ENCODE data around the gene SH3PXD2A. TPM values are rescaled to one million over a fixed set of nuclear protein-coding genes. Genes with fewer than 3 reads are reported as not detected.

SH3PXD2A gene
- total RNA-seq: 1 to 10 TPM; 7.7 to 8.0 TPM
- 0.48 TPM for polyA plus RNA-seq

DNA sequence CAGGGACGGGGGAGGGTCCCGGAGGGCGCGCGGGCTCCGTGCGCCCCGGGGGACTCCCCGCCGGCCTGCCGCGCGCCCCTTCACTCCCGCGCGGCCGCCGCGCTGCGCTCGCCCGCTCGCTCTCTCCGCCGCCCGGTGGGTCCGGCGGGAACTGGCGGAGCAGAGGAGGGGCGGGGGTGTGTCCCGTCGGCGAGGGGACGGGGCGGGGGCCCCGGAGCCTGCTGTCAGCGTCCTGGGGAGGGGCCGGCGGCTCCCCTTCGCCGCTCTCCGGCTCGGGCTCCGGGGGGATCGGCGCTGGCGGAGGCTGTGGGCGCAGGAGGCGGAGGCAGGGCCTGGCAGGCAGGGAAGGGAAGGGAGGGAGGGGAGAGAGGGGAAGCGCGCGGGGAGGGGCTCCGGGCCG lies at the start of gene SH3PXD2A:
TSS of gene SH3PXD2A (minus strand) at position 153 of the 400 bp plus-strand sequence. CDS start 310 bp downstream, outside the sequence.
- Mint-ChIP-seq H3K27ac (peak within 1 kb of the TSS in 1 of 8 donors; percentile 61), H3K27me3 (peaks cover 32 to 52% of the 10 kb centered on the region in 2 donors), H3K4me3 (peak within 1 kb of the TSS; percentile 67 to 84 (median 82))

DNA sequence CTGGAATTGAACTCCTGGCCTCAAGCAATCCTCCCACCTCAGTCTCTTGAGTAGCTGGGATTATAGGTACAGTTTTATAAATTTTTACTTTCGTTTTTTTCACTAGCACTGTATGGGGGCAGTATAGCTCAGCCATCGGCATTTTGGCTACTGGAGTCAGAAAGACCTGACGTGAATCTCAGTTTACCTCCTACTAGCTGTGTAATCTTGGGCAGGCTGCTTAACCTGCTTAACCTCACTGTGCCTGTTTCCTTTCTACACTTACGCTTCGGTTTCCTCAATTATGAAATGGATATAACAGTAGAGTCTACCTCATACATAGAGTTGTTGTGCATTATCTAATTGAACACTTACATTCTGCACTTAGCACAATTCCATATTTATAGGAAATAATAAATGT lies 45.9 kb upstream of the SH3PXD2A start:
- Histone ChIP-seq H3K4me1 (ENCODE audit: insufficient read depth, low read length) (peaks cover 29% of the 10 kb centered on the region), H3K9me3 (ENCODE audit: low read length) (no peaks in the 10 kb centered on the region), H3K4me3 (ENCODE audit: low read length) (no peak overlapping the region), H3K27me3 (ENCODE audit: insufficient read depth, low read length, poor library complexity, severe bottlenecking) (no peaks in the 10 kb centered on the region), H3K36me3 (ENCODE audit: insufficient read depth, low read length) (peaks cover 37% of the 10 kb centered on the region), H3K27ac (ENCODE audit: low read depth, low read length) (no peak overlapping the region)
- peak in 1 of 5 donors; percentile 25 for DNase-seq
- ChIA-PET POLR2A (interaction anchor here (0.6 kb wide), 2 partner anchors 80 to 219 kb away, joined by 3 to 4 read pairs; no protein-coding TSS in a partner anchor), CTCF (interaction anchor here (0.8 to 1.6 kb wide), 9 partner anchors 9 to 373 kb away, joined by 3 to 8 read pairs (median 3); partner anchors contain the start of gene SFR1)
- Mint-ChIP-seq H3K27me3 (peaks cover 0 to under 1% of the 10 kb centered on the region in 2 donors), H3K4me1 (peaks cover 50 to 64% (median 51%) of the 10 kb centered on the region in 3 donors), H3K27ac (peak overlapping the region; percentile 72 to 89 (median 80)), H3K4me3 (peak overlapping the region in 6 of 7 donors; percentile 13 to 87 (median 70)), H3K36me3 (peaks cover 21 to 81% (median 29%) of the 10 kb centered on the region in 3 donors), H3K9me3 (no peaks in the 10 kb centered on the region)

More for the DNA sequence above, at the start of gene SH3PXD2A:
- Histone ChIP-seq H3K27ac (ENCODE audit: low read depth, low read length) (no peak within 1 kb of the TSS), H3K27me3 (ENCODE audit: insufficient read depth, low read length, poor library complexity, severe bottlenecking) (peaks cover 17% of the 10 kb centered on the region), H3K4me3 (ENCODE audit: low read length) (no peak within 1 kb of the TSS), H3K36me3 (ENCODE audit: insufficient read depth, low read length) (no peaks in the 10 kb centered on the region), H3K9me3 (ENCODE audit: low read length) (no peaks in the 10 kb centered on the region), H3K4me1 (ENCODE audit: insufficient read depth, low read length) (peaks cover 12% of the 10 kb centered on the region)
- Mint-ChIP-seq H3K4me1 (peaks cover 12 to 17% (median 16%) of the 10 kb centered on the region in 3 donors), H3K36me3 (peaks cover 0 to 9% (median 0%) of the 10 kb centered on the region in 3 donors), H3K9me3 (no peaks in the 10 kb centered on the region)
- POLR2A ChIA-PET: no interaction called here
- no peak for DNase-seq
- CTCF ChIA-PET: interaction anchor here (1.0 to 6.8 kb wide), 2 partner anchors 143 to 232 kb away, joined by 3 to 71 read pairs; no protein-coding TSS in a partner anchor

DNA sequence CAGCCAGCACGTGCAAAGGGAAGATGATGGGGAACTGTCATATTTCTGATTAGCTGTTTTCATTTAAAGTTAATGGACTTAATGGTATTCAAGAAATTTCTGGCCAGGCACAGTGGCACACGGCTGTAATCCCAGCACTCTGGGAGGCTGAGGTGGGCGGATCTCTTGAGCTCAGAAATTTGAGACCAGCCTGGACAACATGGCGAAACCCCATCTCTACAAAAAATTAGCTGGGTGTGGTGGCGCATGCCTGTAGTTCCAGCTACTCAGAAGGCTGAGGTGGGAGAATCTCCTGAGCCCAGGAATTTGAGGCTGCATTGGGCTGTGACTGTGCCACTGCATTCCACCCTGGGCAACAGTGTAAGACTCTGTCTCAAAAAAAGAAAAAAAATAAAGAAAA lies 43.9 kb upstream of the SH3PXD2A start:
- no peaks in the 10 kb centered on the region for H3K27me3 ChIP-seq (ENCODE audit: insufficient read depth, low read length, poor library complexity, severe bottlenecking)
- Mint-ChIP-seq H3K4me3 (no peak overlapping the region), H3K36me3 (peaks cover 28 to 87% (median 33%) of the 10 kb centered on the region in 3 donors), H3K4me1 (peaks cover 53 to 66% (median 54%) of the 10 kb centered on the region in 3 donors), H3K27me3 (peaks cover 0 to 2% of the 10 kb centered on the region in 2 donors), H3K27ac (peak overlapping the region in 4 of 8 donors; percentile 54 to 74 (median 59)), H3K9me3 (no peaks in the 10 kb centered on the region)
- H3K9me3 ChIP-seq (ENCODE audit: low read length): no peaks in the 10 kb centered on the region
- ChIA-PET POLR2A (no interaction called here), CTCF (interaction anchor here (1.0 to 2.5 kb wide), 3 partner anchors 9 to 186 kb away, joined by 3 to 12 read pairs (median 5); no protein-coding TSS in a partner anchor)
- H3K36me3 ChIP-seq (ENCODE audit: insufficient read depth, low read length): peaks cover 48% of the 10 kb centered on the region
- H3K27ac ChIP-seq (ENCODE audit: low read depth, low read length): no peak overlapping the region
- H3K4me3 ChIP-seq (ENCODE audit: low read length): no peak overlapping the region
- no peak for DNase-seq
- peaks cover 30% of the 10 kb centered on the region for H3K4me1 ChIP-seq (ENCODE audit: insufficient read depth, low read length)

- POLR2A ChIA-PET: no interaction called here
- Mint-ChIP-seq H3K27me3 (peaks cover 0 to 2% of the 10 kb centered on the region in 2 donors), H3K4me1 (peaks cover 55 to 68% (median 55%) of the 10 kb centered on the region in 3 donors), H3K27ac (peak overlapping the region in 3 of 8 donors; percentile 23 to 54 (median 46)), H3K36me3 (peaks cover 20 to 89% (median 24%) of the 10 kb centered on the region in 3 donors), H3K4me3 (no peak overlapping the region), H3K9me3 (no peaks in the 10 kb centered on the region)
- Histone ChIP-seq H3K27ac (ENCODE audit: low read depth, low read length) (no peak overlapping the region), H3K9me3 (ENCODE audit: low read length) (no peaks in the 10 kb centered on the region), H3K4me3 (ENCODE audit: low read length) (no peak overlapping the region), H3K4me1 (ENCODE audit: insufficient read depth, low read length) (peaks cover 34% of the 10 kb centered on the region), H3K36me3 (ENCODE audit: insufficient read depth, low read length) (peaks cover 42% of the 10 kb centered on the region), H3K27me3 (ENCODE audit: insufficient read depth, low read length, poor library complexity, severe bottlenecking) (no peaks in the 10 kb centered on the region)
- CTCF ChIA-PET: no interaction called here
- no peak for DNase-seq
These were observed 41.9 kb upstream of the SH3PXD2A start for GRCh38 chr10:103897241-103897774.

DNA sequence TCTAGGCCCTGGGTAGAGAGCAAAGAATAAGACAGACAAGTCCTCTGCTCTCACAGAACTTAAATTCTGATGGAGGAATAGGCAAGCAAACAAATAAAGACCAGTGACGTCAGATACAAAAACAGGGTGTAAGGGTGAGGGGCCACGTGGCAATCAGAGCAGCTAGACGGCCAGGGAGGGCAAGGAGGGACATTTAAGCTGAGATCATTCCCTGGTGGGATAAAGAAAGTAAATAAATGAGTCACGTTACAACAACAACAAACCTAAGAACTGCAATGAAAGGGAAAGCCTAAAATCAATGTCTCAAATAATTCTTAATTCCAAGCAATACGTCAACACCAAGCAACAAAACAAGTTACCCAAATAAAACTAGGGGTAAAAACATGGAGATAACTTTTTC lies 40.8 kb upstream of the SH3PXD2A start:
- H3K36me3 Mint-ChIP-seq: peaks cover 21 to 94% (median 27%) of the 10 kb centered on the region in 3 donors
- H3K27ac ChIP-seq (ENCODE audit: low read depth, low read length): no peak overlapping the region

GRCh38 chr10:103895411-103896186 lies 40.2 kb upstream of the SH3PXD2A start:
- Histone ChIP-seq H3K4me1 (ENCODE audit: insufficient read depth, low read length) (peaks cover 21% of the 10 kb centered on the region), H3K4me3 (ENCODE audit: low read length) (no peak overlapping the region), H3K27ac (ENCODE audit: low read depth, low read length) (no peak overlapping the region), H3K9me3 (ENCODE audit: low read length) (no peaks in the 10 kb centered on the region), H3K36me3 (ENCODE audit: insufficient read depth, low read length) (peaks cover 50% of the 10 kb centered on the region), H3K27me3 (ENCODE audit: insufficient read depth, low read length, poor library complexity, severe bottlenecking) (no peaks in the 10 kb centered on the region)
- Mint-ChIP-seq H3K27me3 (peaks cover 0 to 2% of the 10 kb centered on the region in 2 donors), H3K4me3 (peak overlapping the region in 2 of 7 donors; percentile 38 to 39), H3K27ac (peak overlapping the region; percentile 75 to 98 (median 88)), H3K36me3 (peaks cover 25 to 94% (median 27%) of the 10 kb centered on the region in 3 donors), H3K9me3 (no peaks in the 10 kb centered on the region), H3K4me1 (peaks cover 41 to 65% (median 44%) of the 10 kb centered on the region in 3 donors)
- DNase-seq: no peak
- ChIA-PET CTCF (interaction anchor here (1.2 kb wide), 1 partner anchor 187 kb away, joined by 4 read pairs; no protein-coding TSS in a partner anchor), POLR2A (no interaction called here)

More for the DNA sequence above, 40.8 kb upstream of the SH3PXD2A start:
- Mint-ChIP-seq H3K27ac (peak overlapping the region; percentile 44 to 98 (median 86)), H3K9me3 (no peaks in the 10 kb centered on the region), H3K27me3 (peaks cover 0 to 2% of the 10 kb centered on the region in 2 donors), H3K4me1 (peaks cover 44 to 66% (median 48%) of the 10 kb centered on the region in 3 donors), H3K4me3 (no peak overlapping the region)
- no peak overlapping the region for H3K4me3 ChIP-seq (ENCODE audit: low read length)
- no peaks in the 10 kb centered on the region for H3K27me3 ChIP-seq (ENCODE audit: insufficient read depth, low read length, poor library complexity, severe bottlenecking)
- ChIA-PET POLR2A (no interaction called here), CTCF (no interaction called here)
- H3K9me3 ChIP-seq (ENCODE audit: low read length): no peaks in the 10 kb centered on the region
- H3K4me1 ChIP-seq (ENCODE audit: insufficient read depth, low read length): peaks cover 27% of the 10 kb centered on the region
- no peak for DNase-seq
- peaks cover 48% of the 10 kb centered on the region for H3K36me3 ChIP-seq (ENCODE audit: insufficient read depth, low read length)

DNA sequence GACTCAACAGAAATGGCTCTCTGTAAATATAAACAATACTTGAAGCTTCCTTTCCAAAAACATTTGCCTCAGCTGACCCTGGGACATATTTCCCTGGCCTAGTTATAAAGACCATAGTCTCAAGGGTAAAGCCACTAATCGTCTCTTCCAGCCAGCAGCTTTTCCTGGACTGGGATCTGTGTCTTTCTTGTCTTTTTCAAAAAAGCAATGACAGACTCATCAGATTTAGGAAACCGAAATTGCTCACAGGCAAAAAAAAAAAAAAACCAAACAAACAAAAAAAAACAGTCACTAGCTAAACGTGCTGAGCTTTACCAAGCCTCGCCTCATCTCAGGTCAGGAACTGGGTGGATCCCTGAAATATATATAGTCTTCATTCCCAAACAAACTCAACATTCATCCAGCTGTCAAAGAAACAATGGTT lies 39.1 kb upstream of the SH3PXD2A start:
- Mint-ChIP-seq H3K4me3 (peak overlapping the region in 5 of 7 donors; percentile 51 to 65 (median 58)), H3K36me3 (peaks cover 24 to 96% (median 25%) of the 10 kb centered on the region in 3 donors), H3K27ac (peak overlapping the region; percentile 59 to 98 (median 84)), H3K4me1 (peaks cover 44 to 67% (median 46%) of the 10 kb centered on the region in 3 donors), H3K27me3 (peaks cover 0 to 2% of the 10 kb centered on the region in 2 donors), H3K9me3 (no peaks in the 10 kb centered on the region)
- no peak for DNase-seq
- ChIA-PET POLR2A (interaction anchor here (0.6 to 0.9 kb wide), 2 partner anchors 25 to 1248 kb away, joined by 3 read pairs; no protein-coding TSS in a partner anchor), CTCF (interaction anchor here (1.2 kb wide), 2 partner anchors 100 to 188 kb away, joined by 3 to 4 read pairs; no protein-coding TSS in a partner anchor)
- Histone ChIP-seq H3K27me3 (ENCODE audit: insufficient read depth, low read length, poor library complexity, severe bottlenecking) (no peaks in the 10 kb centered on the region), H3K4me3 (ENCODE audit: low read length) (no peak overlapping the region), H3K4me1 (ENCODE audit: insufficient read depth, low read length) (peaks cover 20% of the 10 kb centered on the region), H3K9me3 (ENCODE audit: low read length) (no peaks in the 10 kb centered on the region), H3K36me3 (ENCODE audit: insufficient read depth, low read length) (peaks cover 45% of the 10 kb centered on the region), H3K27ac (ENCODE audit: low read depth, low read length) (peak overlapping the region; percentile 12)

Data from CD8-positive, alpha-beta memory T cell (primary cell).